Trophoblast cell (in vitro differentiated cells and primary cell): Measurements from ENCODE around the gene GSAP.

Experiments used
- DNase-seq, 2 donors: peaks; one replicate each; pipeline ENCODE4 v3.0.0-alpha.2; 2016
- H2AFZ ChIP-seq: 2 replicates; pipeline ENCODE4 v1.6.1; 2013; ENCODE audit warnings: low read length, moderate library complexity, mild to moderate bottlenecking; ENCODE audit not compliant: insufficient read depth, poor library complexity
- H2AK5ac ChIP-seq: 2 replicates; pipeline ENCODE4 v1.6.1; 2013; ENCODE audit warnings: mild to moderate bottlenecking, low read length
- H2BK120ac ChIP-seq: 2 replicates; pipeline ENCODE4 v1.6.1; 2013; ENCODE audit warnings: low read length, mild to moderate bottlenecking, moderate library complexity; ENCODE audit not compliant: insufficient read depth, poor library complexity
- H2BK12ac ChIP-seq: 2 replicates; pipeline ENCODE4 v1.6.1; 2013; ENCODE audit warnings: mild to moderate bottlenecking, low read length, moderate library complexity
- H2BK5ac ChIP-seq: 2 replicates; pipeline ENCODE4 v1.6.1; 2013; ENCODE audit warnings: low read length, low read depth, moderate library complexity, mild to moderate bottlenecking; ENCODE audit not compliant: poor library complexity
- H3K14ac ChIP-seq: 2 replicates; pipeline ENCODE4 v1.6.1; 2013; ENCODE audit warnings: mild to moderate bottlenecking, low read length
- H3K18ac ChIP-seq: 2 replicates; pipeline ENCODE4 v1.6.1; 2013; ENCODE audit warnings: mild to moderate bottlenecking, low read length
- H3K23ac ChIP-seq: 2 replicates; pipeline ENCODE4 v1.6.1; 2013; ENCODE audit warnings: low read length
- H3K27ac ChIP-seq: 2 replicates; pipeline ENCODE4 v1.5.1; 2013; ENCODE audit warnings: low read depth, mild to moderate bottlenecking, inconsistent platforms, low read length, moderate library complexity
- H3K27me3 ChIP-seq: 2 replicates; pipeline ENCODE4 v1.6.1; 2013; ENCODE audit warnings: inconsistent platforms, mild to moderate bottlenecking, low read length, moderate library complexity; ENCODE audit not compliant: insufficient read depth
- H3K36me3 ChIP-seq, 2 experiments: 1 replicate in 1 of 2; 2 replicates in 1 of 2; pipeline ENCODE4 v1.6.1; 2013; ENCODE audit warnings: low read length in 2 of 2, mild to moderate bottlenecking in 2 of 2, moderate library complexity in 1 of 2; ENCODE audit not compliant: insufficient read depth in 2 of 2, control insufficient read depth in 1 of 2
- H3K4ac ChIP-seq: 2 replicates; pipeline ENCODE4 v1.6.1; 2013; ENCODE audit warnings: low read depth, mild to moderate bottlenecking, low read length, moderate library complexity
- H3K4me1 ChIP-seq, 2 experiments: 1 replicate in 1 of 2; 2 replicates in 1 of 2; pipeline ENCODE4 v1.6.1; 2013; ENCODE audit warnings: low read length in 2 of 2, mild to moderate bottlenecking in 2 of 2, moderate library complexity in 1 of 2; ENCODE audit not compliant: insufficient read depth in 2 of 2, control insufficient read depth in 1 of 2
- H3K4me2 ChIP-seq: 2 replicates; pipeline ENCODE4 v1.6.1; 2013; ENCODE audit warnings: inconsistent platforms, mild to moderate bottlenecking, low read length, moderate library complexity
- H3K4me3 ChIP-seq: 2 replicates; pipeline ENCODE4 v1.5.1; 2013; ENCODE audit warnings: mild to moderate bottlenecking, low read depth, low read length, inconsistent platforms
- H3K79me1 ChIP-seq: one replicate; pipeline ENCODE4 v1.6.1; 2013; ENCODE audit warnings: low read length
- H3K79me2 ChIP-seq: 2 replicates; pipeline ENCODE4 v1.6.1; 2013; ENCODE audit warnings: low read length, mild to moderate bottlenecking; ENCODE audit not compliant: control insufficient read depth, insufficient read depth, poor library complexity
- H3K9ac ChIP-seq: 2 replicates; pipeline ENCODE4 v1.6.1; 2013; ENCODE audit warnings: mild to moderate bottlenecking, low read length
- H3K9me3 ChIP-seq: 2 replicates; pipeline ENCODE4 v1.6.1; 2013; ENCODE audit warnings: low read depth, mild to moderate bottlenecking, control low read depth, inconsistent platforms, low read length; ENCODE audit not compliant: insufficient read depth
- H4K12ac ChIP-seq: 2 replicates; pipeline ENCODE4 v1.6.1; 2013; ENCODE audit warnings: low read depth, mild to moderate bottlenecking, low read length, moderate library complexity
- H4K8ac ChIP-seq: 2 replicates; pipeline ENCODE4 v1.6.1; 2013; ENCODE audit warnings: low read depth, mild to moderate bottlenecking, low read length, moderate library complexity
- H4K91ac ChIP-seq: one replicate; pipeline ENCODE4 v1.6.1; 2013; ENCODE audit warnings: low read depth, mild to moderate bottlenecking, low read length, moderate library complexity
- WGBS: extraction: QIAGEN DNeasy Blood & Tissue Kit; methylation state at CpG from one replicate; pipeline ENCODE4 v1.1.7; 2013; ENCODE audit warnings: missing lambda C conversion rate; ENCODE audit not compliant: insufficient read length, insufficient coverage; ENCODE audit errors: extremely low coverage; 5-methylcytosine and 5-hydroxymethylcytosine counted together

GSAP gene

DNA sequence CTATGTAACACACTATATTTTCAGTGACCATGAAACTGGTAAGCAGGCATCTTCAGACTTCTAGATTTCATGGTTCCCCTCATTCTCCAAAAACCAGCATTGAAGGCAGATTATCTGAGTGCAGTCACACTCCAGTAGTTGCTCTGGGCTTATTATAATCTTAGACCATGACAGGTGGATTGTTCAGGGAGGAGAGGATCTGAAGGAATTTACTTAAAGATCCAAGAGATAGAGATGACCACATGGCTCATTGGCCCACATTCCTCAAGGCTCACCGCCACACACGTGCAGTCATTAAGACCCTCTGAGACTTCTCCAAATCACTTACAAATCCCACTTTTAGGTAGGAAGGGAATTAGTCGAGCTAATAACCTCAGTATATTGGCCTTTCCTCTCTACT is 55.2 kb downstream of the GSAP start:
- no peak overlapping the region for H2AK5ac ChIP-seq
- no peaks in the 10 kb centered on the region for H3K9me3 ChIP-seq
- no peak overlapping the region for H4K91ac ChIP-seq
- H3K4ac ChIP-seq: no peak overlapping the region
- no peak overlapping the region for H4K8ac ChIP-seq
- no peak overlapping the region for H2BK120ac ChIP-seq
- no peaks in the 10 kb centered on the region for H3K79me1 ChIP-seq
- H3K4me3 ChIP-seq: no peak overlapping the region
- no CpG with 5 or more reads among the region's 3 CpGs for WGBS
- no peak overlapping the region for H3K18ac ChIP-seq
- H3K27ac ChIP-seq: no peak overlapping the region
- H2BK12ac ChIP-seq: no peak overlapping the region
- H2BK5ac ChIP-seq: no peak overlapping the region
- H3K23ac ChIP-seq: no peak overlapping the region
- no peak overlapping the region for H3K14ac ChIP-seq
- H4K12ac ChIP-seq: no peak overlapping the region
- peaks cover 0 to 3% of the 10 kb centered on the region in 2 experiments for H3K4me1 ChIP-seq
- H3K36me3 ChIP-seq: no peaks in the 10 kb centered on the region
- H3K27me3 ChIP-seq: no peaks in the 10 kb centered on the region
- no peak overlapping the region for H3K4me2 ChIP-seq
- no peak overlapping the region for H2AFZ ChIP-seq
- H3K9ac ChIP-seq: no peak overlapping the region
- peak in 1 of 2 donors; percentile 28 for DNase-seq
- H3K79me2 ChIP-seq: no peaks in the 10 kb centered on the region

DNA sequence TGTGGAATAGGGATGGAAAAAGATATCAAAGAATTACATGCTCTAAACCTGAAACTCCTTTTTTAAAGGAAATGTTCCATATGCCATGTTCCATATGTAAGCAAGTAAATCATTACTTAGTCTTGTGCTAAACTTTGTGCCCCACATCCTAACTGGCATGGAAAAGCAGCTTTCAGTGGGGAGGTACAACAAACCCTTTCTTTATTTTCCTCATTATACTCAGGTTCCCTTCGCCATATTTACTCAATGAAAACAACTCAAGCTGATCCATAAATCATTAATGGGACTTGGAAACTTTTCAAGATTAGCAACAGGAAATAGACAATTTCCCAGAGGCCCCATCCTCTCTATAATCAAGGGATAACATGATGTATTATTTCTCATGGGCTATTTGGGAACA is 56.0 kb downstream of the GSAP start:
- H3K18ac ChIP-seq: no peak overlapping the region
- H3K79me2 ChIP-seq: no peaks in the 10 kb centered on the region
- H4K8ac ChIP-seq: no peak overlapping the region
- peaks cover 0 to 3% of the 10 kb centered on the region in 2 experiments for H3K4me1 ChIP-seq
- H3K14ac ChIP-seq: no peak overlapping the region
- no peak overlapping the region for H2AK5ac ChIP-seq
- H3K79me1 ChIP-seq: no peaks in the 10 kb centered on the region
- no peak overlapping the region for H3K4me3 ChIP-seq
- no peak overlapping the region for H4K12ac ChIP-seq
- H3K9me3 ChIP-seq: no peaks in the 10 kb centered on the region
- no peak overlapping the region for H4K91ac ChIP-seq
- no peak overlapping the region for H2AFZ ChIP-seq
- no peak overlapping the region for H3K9ac ChIP-seq
- no peak overlapping the region for H2BK5ac ChIP-seq
- no peaks in the 10 kb centered on the region for H3K36me3 ChIP-seq
- WGBS: no CpG with 5 or more reads among the region's 1 CpG
- no peak overlapping the region for H2BK120ac ChIP-seq
- no peak overlapping the region for H2BK12ac ChIP-seq
- no peak overlapping the region for H3K27ac ChIP-seq
- no peaks in the 10 kb centered on the region for H3K27me3 ChIP-seq
- no peak overlapping the region for H3K4me2 ChIP-seq
- DNase-seq: no peak
- H3K23ac ChIP-seq: no peak overlapping the region
- H3K4ac ChIP-seq: no peak overlapping the region

DNA sequence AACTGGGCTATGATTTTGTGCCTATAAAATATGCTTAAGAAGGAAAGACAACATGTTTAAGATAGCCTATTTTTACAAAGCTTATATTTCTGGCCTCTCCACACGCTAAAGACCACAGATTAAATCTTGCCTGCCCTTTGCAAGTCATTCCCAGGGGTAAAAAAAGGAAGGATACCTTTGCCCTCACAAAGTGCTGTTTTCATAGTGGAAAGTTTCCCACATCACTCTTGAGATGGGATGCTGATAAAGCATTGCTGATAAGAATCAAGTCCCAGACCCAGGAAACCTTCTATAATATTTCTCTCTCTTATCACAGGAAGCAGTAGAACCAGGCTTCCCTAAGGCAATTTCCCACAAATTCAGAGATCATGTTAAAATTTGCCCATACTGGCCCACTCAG is 56.5 kb downstream of the GSAP start:
- H2AFZ ChIP-seq: no peak overlapping the region
- H3K9me3 ChIP-seq: no peaks in the 10 kb centered on the region
- no peak overlapping the region for H2BK12ac ChIP-seq
- no peaks in the 10 kb centered on the region for H3K79me1 ChIP-seq
- no peak overlapping the region for H4K91ac ChIP-seq
- no peak overlapping the region for H2BK120ac ChIP-seq
- H2AK5ac ChIP-seq: no peak overlapping the region
- H2BK5ac ChIP-seq: no peak overlapping the region
- no peaks in the 10 kb centered on the region for H3K27me3 ChIP-seq
- no peak overlapping the region for H3K23ac ChIP-seq
- no peak overlapping the region for H3K4ac ChIP-seq
- H4K8ac ChIP-seq: no peak overlapping the region
- no peak overlapping the region for H4K12ac ChIP-seq
- H3K36me3 ChIP-seq: no peaks in the 10 kb centered on the region
- H3K27ac ChIP-seq: no peak overlapping the region
- H3K4me3 ChIP-seq: no peak overlapping the region
- no peak overlapping the region for H3K9ac ChIP-seq
- H3K4me1 ChIP-seq: peaks cover 0 to 3% of the 10 kb centered on the region in 2 experiments
- H3K4me2 ChIP-seq: no peak overlapping the region
- H3K18ac ChIP-seq: no peak overlapping the region
- H3K79me2 ChIP-seq: no peaks in the 10 kb centered on the region
- H3K14ac ChIP-seq: no peak overlapping the region
- peak; percentile 70 to 95 for DNase-seq
- no CpG with 5 or more reads among the region's 1 CpG for WGBS

DNA sequence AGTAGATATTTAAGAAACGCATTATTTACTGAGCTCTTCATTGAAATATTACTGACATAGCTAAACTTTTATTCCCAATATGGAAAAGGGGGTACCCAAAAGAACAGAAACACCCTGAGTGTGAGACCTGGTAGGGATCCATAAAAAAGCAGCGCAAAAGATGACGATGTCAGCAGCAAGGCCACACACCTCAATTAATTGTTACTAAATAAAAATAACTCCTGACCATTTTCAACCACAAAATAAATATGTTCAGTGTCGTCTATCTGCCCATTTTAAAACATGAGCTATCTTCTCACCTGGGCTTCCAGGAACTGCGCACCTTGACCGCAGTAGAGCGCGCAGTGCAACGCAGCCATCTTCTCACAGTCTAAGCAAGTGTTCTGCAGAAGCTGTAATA is 61.2 kb downstream of the GSAP start:
- H2AFZ ChIP-seq: no peak overlapping the region
- H2BK120ac ChIP-seq: no peak overlapping the region
- H3K79me2 ChIP-seq: no peaks in the 10 kb centered on the region
- H3K4ac ChIP-seq: no peak overlapping the region
- H3K9ac ChIP-seq: no peak overlapping the region
- H3K4me2 ChIP-seq: no peak overlapping the region
- no peak overlapping the region for H2BK5ac ChIP-seq
- H4K8ac ChIP-seq: no peak overlapping the region
- no peaks in the 10 kb centered on the region for H3K79me1 ChIP-seq
- no CpG with 5 or more reads among the region's 9 CpGs for WGBS
- no peak overlapping the region for H3K4me3 ChIP-seq
- H4K91ac ChIP-seq: no peak overlapping the region
- no peak overlapping the region for H2AK5ac ChIP-seq
- H3K18ac ChIP-seq: no peak overlapping the region
- H4K12ac ChIP-seq: no peak overlapping the region
- H3K23ac ChIP-seq: no peak overlapping the region
- H3K14ac ChIP-seq: no peak overlapping the region
- H3K9me3 ChIP-seq: no peaks in the 10 kb centered on the region
- H3K27me3 ChIP-seq: no peaks in the 10 kb centered on the region
- DNase-seq: no peak
- peaks cover 0 to 3% of the 10 kb centered on the region in 2 experiments for H3K4me1 ChIP-seq
- no peak overlapping the region for H2BK12ac ChIP-seq
- H3K27ac ChIP-seq: no peak overlapping the region
- no peaks in the 10 kb centered on the region for H3K36me3 ChIP-seq
